Left ventricle myocardium inferior (tissue), 1 donor: ENCODE measurements around the gene NCBP2. TPM values are rescaled to one million over a fixed set of nuclear protein-coding genes. Genes with fewer than 3 reads are reported as not detected.

Experiments used
- DNase-seq: peaks from one replicate; pipeline ENCODE4 v3.0.0-alpha.2; 2020
- H3K27ac ChIP-seq: fragments of 200-600 bp; replicated peaks from 2 replicates; pipeline ENCODE4 v1.8.0; 2021
- H3K27me3 ChIP-seq: fragments of 200-600 bp; 2 replicates; pipeline ENCODE4 v1.8.0; 2021; ENCODE audit warnings: low read depth
- H3K36me3 ChIP-seq: fragments of 200-600 bp; 2 replicates; pipeline ENCODE4 v1.8.0; 2021
- H3K4me1 ChIP-seq: fragments of 200-600 bp; 2 replicates; pipeline ENCODE4 v1.8.0; 2021
- H3K4me3 ChIP-seq: fragments of 200-600 bp; 2 replicates; pipeline ENCODE4 v1.8.0; 2021; ENCODE audit warnings: mild to moderate bottlenecking, moderate library complexity
- H3K9me3 ChIP-seq: fragments of 200-600 bp; replicated peaks from 2 replicates; pipeline ENCODE4 v1.8.0; 2021
- intact Hi-C: fragments of 100-400 bp; cut with micrococcal nuclease; formaldehyde crosslinking; loops from one replicate; pipeline ENCODE4 v1.11.0; 2022
- total RNA-seq: library from RNA; stranded (reverse); fragmentation: NEBNext Ultra II Directional; extraction: Animal tissue kit (Norgen Biotek cat#: 25700); gene quantifications from one replicate; pipeline ENCODE4 v1.2.1, GENCODE V29; 2021
- TF ChIP-seq, protein P1 (sequence below): fragments of 200-600 bp; IDR thresholded peaks from 2 replicates; pipeline ENCODE4 v1.8.0; 2021; ENCODE audit warnings: antibody characterized with exemption, mild to moderate bottlenecking, borderline replicate concordance
- donor health status: DM: no; HTN: yes; CAD: no; lungs with severe emphysema.

NCBP2 gene
- total RNA-seq, 1 donor from 2014 or later = 36.9 TPM

DNA sequence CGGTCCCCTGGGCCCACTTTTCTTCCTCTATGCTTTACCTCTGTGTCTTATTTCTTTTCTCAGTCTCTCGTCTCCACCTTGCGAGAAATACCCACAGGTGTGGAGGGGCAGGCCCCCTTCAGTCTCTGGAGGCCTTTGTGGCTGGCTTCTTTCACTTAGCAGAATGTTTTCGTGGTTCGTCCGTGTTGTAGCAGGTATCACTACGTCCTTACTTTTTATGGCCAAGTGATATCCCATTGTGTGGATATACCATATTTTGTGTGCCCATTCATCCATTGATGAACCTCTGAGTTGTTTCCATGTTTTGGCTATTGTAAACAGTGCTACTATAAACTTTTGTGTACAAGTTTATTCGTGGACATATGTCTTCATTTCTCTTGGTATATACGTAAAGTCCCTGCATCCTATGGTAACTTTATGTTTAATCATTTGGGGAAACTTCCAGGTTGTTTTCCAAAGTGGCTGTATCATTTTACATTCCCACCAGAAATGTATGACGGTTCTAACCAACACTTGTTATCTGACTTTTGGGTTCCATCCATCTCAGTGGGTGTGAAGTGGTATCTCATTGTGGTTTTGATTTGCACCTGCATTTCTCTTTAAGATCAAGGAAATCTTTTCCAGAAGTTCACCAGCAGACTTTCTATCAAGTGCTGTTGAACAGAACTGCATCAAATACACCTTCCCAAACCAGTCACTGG lies 20.8 kb upstream of the NCBP2 start:
- DNase-seq = no peak
- intact Hi-C loops = loop anchor here (10.0 kb wide), 1 partner anchor 128 kb away; no protein-coding TSS in a partner anchor
- H3K4me1 ChIP-seq = peaks cover 9% of the 10 kb centered on the region
- no peak overlapping the region for H3K27ac ChIP-seq
- no peaks in the 10 kb centered on the region for H3K36me3 ChIP-seq
- no peaks in the 10 kb centered on the region for H3K9me3 ChIP-seq
- no peaks in the 10 kb centered on the region for H3K27me3 ChIP-seq
- no peak overlapping the region for H3K4me3 ChIP-seq
- TF ChIP-seq, protein P1, sequence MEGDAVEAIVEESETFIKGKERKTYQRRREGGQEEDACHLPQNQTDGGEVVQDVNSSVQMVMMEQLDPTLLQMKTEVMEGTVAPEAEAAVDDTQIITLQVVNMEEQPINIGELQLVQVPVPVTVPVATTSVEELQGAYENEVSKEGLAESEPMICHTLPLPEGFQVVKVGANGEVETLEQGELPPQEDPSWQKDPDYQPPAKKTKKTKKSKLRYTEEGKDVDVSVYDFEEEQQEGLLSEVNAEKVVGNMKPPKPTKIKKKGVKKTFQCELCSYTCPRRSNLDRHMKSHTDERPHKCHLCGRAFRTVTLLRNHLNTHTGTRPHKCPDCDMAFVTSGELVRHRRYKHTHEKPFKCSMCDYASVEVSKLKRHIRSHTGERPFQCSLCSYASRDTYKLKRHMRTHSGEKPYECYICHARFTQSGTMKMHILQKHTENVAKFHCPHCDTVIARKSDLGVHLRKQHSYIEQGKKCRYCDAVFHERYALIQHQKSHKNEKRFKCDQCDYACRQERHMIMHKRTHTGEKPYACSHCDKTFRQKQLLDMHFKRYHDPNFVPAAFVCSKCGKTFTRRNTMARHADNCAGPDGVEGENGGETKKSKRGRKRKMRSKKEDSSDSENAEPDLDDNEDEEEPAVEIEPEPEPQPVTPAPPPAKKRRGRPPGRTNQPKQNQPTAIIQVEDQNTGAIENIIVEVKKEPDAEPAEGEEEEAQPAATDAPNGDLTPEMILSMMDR = no peak

DNA sequence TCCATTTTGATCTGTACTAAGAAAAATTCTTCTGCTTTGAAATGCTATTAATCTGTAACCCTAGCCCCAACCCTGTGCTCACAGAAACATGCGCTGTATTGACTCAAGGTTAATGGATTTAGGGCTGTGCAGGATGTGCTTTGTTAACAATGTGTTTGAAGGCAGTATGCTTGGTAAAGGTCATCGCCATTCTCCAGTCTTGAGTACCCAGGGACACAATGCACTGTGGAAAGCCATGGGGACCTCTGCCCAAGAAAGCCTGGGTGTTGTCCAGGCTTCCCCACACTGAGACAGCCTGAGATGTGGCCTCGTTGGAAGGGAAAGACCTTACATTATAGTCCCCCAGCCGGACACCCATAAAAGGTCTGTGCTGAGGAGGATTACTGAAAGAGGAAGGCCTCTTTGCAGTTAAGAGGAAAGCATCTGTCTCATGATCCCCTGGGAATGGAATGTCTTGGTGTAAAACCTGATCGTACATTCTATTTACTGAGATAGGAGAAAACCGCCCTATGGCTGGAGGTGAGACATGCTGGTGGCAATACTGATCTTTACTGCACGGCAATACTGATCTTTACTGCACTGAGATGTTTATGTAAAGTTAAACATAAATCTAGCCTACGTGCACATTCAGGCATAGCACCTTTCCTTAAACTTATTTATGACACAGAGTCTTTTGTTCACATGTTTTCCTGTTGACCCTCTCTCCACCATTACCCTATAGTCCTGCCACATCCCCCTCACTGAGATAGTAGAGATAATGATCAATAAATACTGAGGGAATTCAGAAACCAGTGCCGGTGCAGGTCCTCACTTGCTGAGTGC lies 20.0 kb upstream of the NCBP2 start:
- intact Hi-C loops = loop anchor here (10.0 kb wide), 1 partner anchor 128 kb away; no protein-coding TSS in a partner anchor
- H3K4me1 ChIP-seq = peaks cover 2% of the 10 kb centered on the region
- no peak overlapping the region for H3K27ac ChIP-seq
- TF ChIP-seq, protein P1 = no peak
- H3K4me3 ChIP-seq = no peak overlapping the region
- no peaks in the 10 kb centered on the region for H3K9me3 ChIP-seq
- DNase-seq = no peak
- no peaks in the 10 kb centered on the region for H3K36me3 ChIP-seq
- H3K27me3 ChIP-seq = no peaks in the 10 kb centered on the region

DNA sequence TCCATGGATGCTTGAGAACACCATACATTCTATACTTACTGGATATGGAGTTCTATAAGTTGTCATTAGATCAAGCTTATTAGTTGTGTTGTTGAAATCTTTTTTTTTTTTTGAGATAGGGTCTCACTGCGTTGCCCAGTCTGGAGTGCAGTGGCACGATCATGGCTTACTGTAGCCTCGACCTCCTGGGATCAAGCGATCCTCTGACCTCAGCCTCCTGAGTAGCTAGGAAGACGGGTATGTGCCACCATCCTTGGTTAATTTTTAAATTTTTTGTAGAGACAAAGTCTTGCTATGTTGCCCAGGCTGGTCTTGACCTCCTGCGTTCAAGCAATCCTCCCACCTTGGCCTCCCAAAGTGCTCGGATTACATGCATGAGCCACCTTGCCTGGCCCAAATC lies 12.5 kb upstream of the NCBP2 start:
- no peak overlapping the region for H3K4me3 ChIP-seq
- H3K27ac ChIP-seq = no peak overlapping the region
- intact Hi-C loops = no loop called here
- H3K27me3 ChIP-seq = no peaks in the 10 kb centered on the region
- H3K9me3 ChIP-seq = no peaks in the 10 kb centered on the region
- TF ChIP-seq, protein P1 = no peak
- H3K4me1 ChIP-seq = no peaks in the 10 kb centered on the region
- H3K36me3 ChIP-seq = peaks cover 17% of the 10 kb centered on the region
- no peak for DNase-seq

DNA sequence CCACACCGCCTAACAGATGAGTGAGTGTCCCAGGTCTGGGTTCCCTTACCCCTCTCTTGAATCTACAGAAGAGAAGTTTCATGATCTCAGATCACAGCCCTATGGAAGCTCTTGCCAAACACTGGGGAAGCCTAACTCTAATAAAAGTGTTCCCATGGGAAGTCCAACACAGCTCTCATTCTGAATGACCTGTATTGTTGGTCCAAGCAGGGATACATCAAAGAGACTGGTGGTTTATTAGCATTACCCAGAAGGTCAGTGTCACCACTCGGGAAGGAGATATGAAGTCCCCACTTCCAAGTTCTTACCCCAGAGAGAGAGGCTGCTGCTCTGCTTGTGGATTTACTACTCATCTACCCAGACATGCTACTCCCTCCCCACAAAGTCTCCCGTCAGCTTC lies 9.0 kb upstream of the NCBP2 start:
- no peak overlapping the region for H3K4me3 ChIP-seq
- intact Hi-C loops = no loop called here
- DNase-seq = no peak
- peaks cover 17% of the 10 kb centered on the region for H3K36me3 ChIP-seq
- H3K27me3 ChIP-seq = no peaks in the 10 kb centered on the region
- TF ChIP-seq, protein P1 = no peak
- H3K9me3 ChIP-seq = no peaks in the 10 kb centered on the region
- no peaks in the 10 kb centered on the region for H3K4me1 ChIP-seq
- no peak overlapping the region for H3K27ac ChIP-seq

DNA sequence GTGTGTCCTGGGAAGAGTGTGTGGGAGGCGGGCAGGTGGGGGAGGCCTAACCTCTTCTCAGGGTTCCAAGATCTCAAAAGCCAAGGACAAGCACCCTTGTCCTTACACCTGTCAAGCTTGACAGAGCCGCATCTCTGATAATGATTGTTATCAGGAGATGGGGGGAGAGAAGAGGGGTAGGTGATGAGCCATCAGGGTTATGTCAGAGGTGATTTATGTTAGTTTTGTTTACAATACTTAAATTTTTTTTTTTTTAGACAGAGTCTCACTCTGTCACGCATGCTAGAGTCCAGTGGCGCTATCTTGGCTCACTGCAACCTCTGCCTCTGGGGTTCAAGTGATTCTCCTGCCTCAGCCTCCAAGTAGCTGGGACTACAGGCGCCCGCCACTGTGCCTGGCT lies 7.4 kb upstream of the NCBP2 start:
- H3K27me3 ChIP-seq = no peaks in the 10 kb centered on the region
- TF ChIP-seq, protein P1 = no peak
- no peaks in the 10 kb centered on the region for H3K9me3 ChIP-seq
- intact Hi-C loops = no loop called here
- peaks cover 19% of the 10 kb centered on the region for H3K36me3 ChIP-seq
- no peak overlapping the region for H3K27ac ChIP-seq
- H3K4me3 ChIP-seq = no peak overlapping the region
- DNase-seq = no peak
- peaks cover 2% of the 10 kb centered on the region for H3K4me1 ChIP-seq
